ENCODE measurements around the gene ANKRD60.

Gene ANKRD60

DNA sequence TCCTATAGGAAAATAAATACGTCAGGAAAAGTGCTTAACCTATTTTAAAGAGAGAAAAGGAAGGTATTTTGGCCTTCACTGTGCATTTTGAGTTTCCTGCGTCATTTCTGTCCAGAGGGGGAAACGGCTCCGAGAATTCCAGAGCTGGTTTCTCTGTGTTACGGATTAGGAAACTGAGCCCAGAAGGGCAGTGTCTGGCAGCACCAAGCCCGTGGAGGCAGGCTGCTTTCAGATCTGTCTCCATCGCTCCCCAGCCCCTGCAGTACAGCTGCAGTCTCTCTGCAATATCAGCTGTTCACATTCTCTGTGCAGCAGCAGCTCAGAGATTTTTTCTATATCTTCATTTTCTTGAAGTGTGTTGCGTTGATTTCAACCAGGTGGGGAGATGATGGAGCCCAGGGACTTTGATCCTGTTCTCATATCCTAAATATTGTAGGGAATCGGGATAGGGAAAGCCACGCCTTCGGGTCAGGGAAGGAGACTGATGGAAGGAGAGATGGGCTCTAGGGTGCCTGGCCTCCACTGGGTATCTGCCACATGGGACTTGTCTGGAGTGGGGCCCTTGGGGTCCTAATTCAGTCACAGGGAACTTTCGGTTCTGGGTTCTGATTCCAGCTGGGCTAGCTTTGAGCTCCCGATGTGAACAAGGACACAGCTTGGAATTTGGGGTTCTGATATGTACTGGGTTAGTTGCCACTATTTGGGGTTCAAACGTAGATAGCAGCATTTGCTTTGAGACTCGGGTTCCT, 2.8 kb downstream of the ANKRD60 start:
- in situ Hi-C loops (cut with MboI; ENCODE audit: low sequenced_read_pairs): loop anchor here (25.0 kb wide), 1 partner anchor 637 kb away; the partner anchor contains the start of genes GNAS and GNAS-AS1

DNA sequence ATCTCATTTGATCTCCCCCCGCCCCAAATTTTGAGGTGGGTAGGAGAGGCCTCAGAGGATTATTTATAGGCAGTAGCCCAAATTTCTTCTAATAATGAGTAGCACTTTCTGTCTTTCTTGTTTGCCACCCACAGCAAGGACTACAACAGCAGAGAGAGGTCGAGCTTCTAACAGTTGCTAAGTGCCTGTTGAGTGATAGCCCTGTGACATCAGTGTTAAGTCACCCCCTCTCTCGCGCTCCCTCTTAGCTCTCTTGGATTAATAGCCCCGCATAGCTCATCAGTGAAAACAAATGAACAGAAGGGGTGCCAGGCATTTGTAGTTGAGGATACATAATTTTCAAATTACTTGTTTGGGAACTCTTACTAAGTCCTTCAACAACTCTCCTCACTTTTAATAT, 3.5 kb downstream of the ANKRD60 start:
- in situ Hi-C loops (cut with MboI; ENCODE audit: low sequenced_read_pairs): loop anchor here (25.0 kb wide), 3 partner anchors 637 to 1237 kb away; partner anchors contain the start of genes GNAS, GNAS-AS1 and RBM38

DNA sequence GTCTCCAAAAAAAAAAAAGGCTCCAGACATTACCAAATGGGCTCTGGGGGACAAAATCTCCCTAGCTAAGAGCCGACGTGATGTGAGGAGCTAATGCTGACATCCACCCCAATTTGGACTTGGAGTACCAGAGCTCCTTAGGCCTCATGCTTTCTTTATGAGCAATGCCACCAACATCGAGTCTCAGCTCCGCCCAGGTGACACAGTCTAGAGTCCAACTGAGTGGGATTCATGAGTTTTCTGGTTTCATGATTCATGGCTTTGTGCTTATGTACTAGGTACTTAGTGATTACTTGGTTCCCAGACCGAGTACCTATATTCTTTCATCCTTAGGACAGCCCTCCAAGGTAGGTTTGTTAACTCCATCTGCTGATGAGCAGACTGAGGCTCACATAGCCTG, 4.4 kb downstream of the ANKRD60 start:
- in situ Hi-C loops (cut with MboI; ENCODE audit: low sequenced_read_pairs): loop anchor here (25.0 kb wide), 2 partner anchors 837 to 1238 kb away; partner anchors contain the start of gene RBM38

DNA sequence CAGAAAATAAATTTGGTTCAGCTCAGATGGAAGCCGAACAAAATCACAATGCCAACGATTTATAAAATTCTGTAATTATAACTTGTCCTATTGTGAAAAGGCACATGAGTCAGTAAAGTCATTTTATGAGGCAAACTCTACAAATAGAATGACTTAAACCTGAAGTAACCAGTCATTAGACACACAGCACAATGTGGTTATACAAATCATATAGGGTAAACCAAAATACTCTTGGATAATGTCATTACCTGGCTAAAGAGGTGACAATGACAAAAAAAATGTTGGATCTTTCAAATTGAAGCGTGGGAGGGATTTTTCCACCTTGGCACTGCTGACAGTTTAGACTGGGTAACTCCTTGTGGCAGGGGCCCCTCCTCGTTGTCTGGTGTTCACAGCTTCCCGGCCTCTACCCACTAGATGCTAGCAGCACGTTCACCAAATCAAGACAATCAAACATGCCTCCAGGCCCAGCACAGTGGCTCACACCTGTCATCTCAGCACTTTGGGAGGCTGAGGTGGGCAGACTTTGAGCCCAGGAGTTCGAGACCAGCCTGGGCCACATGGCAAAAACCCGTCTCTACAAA, 5.0 kb downstream of the ANKRD60 start:
- in situ Hi-C loops (cut with MboI; ENCODE audit: low sequenced_read_pairs): loop anchor here (25.0 kb wide), 2 partner anchors 836 to 1239 kb away; partner anchors contain the start of gene RBM38

DNA sequence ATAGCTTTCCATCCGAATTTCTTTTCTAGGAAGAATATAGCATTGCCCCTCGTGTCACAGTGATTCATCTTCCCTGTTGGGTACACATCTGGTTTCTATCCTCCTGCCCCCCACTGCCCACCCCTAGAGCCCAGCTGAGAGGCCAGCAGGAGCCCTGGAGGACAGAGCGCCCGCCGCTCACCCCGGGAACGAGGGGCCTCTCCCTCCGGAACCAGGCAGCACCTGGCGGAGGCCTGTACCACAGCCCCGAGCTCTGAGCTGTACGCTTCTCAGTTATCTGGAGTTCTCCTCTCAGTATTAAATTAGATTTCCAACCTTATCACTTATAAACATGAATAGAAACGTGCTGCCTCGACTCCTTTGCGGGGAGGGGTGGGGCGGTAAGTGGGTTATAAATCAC, 6.0 kb downstream of the ANKRD60 start:
- in situ Hi-C loops (cut with MboI; ENCODE audit: low sequenced_read_pairs): loop anchor here (25.0 kb wide), 2 partner anchors 835 to 1240 kb away; partner anchors contain the start of gene RBM38

DNA sequence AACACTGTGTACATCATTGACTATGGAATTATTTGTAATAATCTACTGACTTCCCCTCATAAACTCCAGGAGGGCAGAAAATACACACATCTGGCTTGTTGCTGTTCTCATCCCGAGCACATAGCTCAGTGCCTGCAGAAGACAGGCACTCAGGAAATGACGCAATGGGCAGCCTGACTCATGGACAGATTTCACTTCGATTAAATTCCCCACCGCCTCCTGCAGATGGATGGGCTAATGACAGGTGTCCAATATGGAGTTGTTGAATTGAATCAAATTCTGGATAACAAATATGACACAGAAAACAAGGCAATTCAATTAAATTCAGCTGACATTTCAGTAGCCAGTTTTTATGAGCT, 9.1 kb downstream of the ANKRD60 start:
- in situ Hi-C loops (cut with MboI; ENCODE audit: low sequenced_read_pairs): loop anchor here (25.0 kb wide), 2 partner anchors 832 to 1243 kb away; partner anchors contain the start of gene RBM38

DNA sequence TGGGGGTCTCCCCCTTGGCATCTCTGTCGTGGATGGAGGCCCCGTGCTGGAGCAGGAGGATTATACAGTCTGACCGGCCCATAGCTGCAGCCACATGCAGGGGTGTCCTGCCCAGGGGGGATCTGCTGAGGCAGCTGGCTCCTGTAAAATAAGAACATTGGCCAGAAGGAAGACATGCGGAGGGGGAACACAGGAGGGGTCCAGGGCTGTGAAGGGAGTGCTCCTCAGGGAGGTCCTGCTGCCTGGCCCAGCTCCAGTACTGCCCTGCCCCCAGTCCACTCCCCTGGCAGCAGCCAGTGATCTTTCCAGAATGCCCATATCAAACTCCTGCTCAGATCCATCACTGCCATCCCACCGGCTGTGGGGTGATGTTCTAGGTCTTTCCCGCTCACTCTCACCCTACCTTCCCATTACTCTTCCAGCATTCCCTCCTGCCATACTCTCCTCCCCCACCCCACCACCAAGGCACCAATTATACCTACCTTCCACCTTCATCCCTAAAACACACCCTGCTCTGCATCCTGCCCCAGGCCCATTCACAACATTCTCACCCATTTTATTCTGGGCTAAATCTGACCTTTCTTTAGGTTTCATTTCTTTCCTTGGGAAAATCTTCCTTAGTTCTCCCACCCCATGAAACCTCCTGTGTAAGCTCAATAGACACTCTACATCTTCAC, 9.7 kb downstream of the ANKRD60 start:
- in situ Hi-C loops (cut with MboI; ENCODE audit: low sequenced_read_pairs): loop anchor here (25.0 kb wide), 2 partner anchors 832 to 1243 kb away; partner anchors contain the start of gene RBM38

DNA sequence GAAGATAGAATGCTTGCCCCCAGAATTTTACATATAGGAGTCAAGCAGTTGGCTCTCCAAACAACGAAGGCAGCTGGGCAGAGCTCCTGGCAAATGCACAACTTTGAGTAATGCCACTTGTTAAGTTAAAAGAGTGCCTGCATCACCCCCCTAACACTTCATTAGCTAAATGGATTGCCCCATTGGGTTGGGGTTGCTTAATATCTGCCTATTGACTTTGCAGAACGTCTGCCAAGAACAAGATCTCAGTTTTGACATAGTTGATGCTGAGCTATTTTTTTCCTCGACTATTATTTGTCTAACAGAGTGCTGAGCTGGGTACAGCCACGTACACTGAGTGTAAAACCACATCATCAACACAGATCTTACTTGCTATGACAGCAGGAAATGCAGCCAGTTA, 12.1 kb downstream of the ANKRD60 start:
- in situ Hi-C loops (cut with MboI; ENCODE audit: low sequenced_read_pairs): loop anchor here (25.0 kb wide), 2 partner anchors 829 to 1246 kb away; partner anchors contain the start of gene RBM38

DNA sequence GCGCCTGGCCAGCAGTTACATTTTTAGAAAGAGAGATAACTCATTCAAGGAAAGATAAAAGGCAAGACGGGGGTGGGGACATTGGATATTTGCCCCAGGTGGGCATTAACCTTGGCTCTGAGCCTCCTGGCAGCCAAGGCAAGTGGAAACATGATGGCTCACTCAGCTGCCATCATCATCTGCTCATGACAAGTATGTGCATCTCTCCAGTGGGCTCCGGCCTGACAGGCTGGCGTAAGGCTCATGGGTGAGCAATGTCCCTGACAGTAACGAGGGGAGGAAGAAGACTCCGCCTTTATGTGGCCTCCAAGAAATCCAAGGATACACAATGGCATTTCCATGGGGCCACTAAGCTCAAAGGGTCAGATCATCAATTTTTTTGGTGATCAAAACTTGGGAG, 13.3 kb downstream of the ANKRD60 start:
- in situ Hi-C loops (cut with MboI; ENCODE audit: low sequenced_read_pairs): loop anchor here (25.0 kb wide), 2 partner anchors 828 to 1247 kb away; partner anchors contain the start of gene RBM38

DNA sequence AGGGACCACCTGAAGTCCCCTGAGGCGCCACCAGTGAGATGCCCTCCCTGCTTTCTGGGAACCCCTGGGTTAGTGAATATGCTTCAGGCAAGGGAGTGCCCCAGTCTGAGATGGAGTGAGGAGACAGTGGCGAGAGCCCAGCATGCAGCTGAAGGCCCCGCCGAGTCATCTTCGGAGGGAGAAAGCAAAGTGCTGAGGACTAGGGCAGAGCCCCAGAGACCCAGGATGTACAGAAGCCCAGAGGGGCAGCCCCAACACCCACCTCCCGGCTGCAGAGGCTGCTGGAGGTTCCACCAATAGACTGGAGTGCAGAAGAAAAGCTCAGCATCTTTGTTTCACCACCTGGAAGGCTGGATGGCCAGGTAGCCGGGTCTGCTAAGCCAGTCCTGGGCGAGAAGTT, 14.1 kb downstream of the ANKRD60 start:
- in situ Hi-C loops (cut with MboI; ENCODE audit: low sequenced_read_pairs): loop anchor here (25.0 kb wide), 2 partner anchors 827 to 1248 kb away; partner anchors contain the start of gene RBM38

DNA sequence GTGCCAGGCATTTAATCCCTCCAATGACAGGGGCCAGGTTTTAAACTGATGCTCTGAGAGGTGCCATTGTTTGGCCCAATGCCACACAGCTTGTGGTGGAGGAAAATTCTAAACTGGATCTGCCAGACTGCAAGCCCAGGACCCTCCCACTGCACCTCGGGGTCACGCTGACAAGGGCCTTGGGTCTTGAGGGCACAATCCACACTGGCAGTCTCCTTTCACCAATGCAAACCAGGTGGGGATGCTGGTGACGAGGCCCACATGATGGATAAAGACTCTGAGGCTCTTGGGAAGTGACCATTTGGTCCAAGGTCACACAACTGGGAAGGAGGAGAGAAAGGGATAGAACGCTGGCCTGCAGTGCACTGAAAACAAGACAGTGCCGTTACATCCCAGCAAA, 14.7 kb downstream of the ANKRD60 start:
- in situ Hi-C loops (cut with MboI; ENCODE audit: low sequenced_read_pairs): loop anchor here (25.0 kb wide), 2 partner anchors 826 to 1249 kb away; partner anchors contain the start of gene RBM38

DNA sequence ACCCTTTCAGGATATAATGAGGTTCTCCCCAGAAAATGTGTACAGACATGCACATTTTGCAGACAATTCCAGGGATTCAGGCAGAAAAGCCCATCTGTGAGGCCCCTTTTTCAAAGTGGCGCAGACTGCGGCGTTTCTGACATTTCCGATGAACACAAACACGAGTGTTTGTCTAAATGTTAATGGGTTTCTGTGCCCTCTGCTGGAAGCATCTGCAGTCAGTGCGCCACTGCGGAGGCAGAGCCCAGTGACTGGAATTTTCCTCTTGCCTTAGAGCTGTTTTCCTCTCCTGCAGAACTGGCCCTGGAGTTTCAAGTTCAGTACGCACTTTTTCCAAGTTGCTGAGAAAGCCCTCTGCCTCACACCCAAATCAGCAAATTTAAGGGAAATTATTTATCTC, 15.3 kb downstream of the ANKRD60 start:
- in situ Hi-C loops (cut with MboI; ENCODE audit: low sequenced_read_pairs): loop anchor here (25.0 kb wide), 2 partner anchors 826 to 1249 kb away; partner anchors contain the start of gene RBM38

DNA sequence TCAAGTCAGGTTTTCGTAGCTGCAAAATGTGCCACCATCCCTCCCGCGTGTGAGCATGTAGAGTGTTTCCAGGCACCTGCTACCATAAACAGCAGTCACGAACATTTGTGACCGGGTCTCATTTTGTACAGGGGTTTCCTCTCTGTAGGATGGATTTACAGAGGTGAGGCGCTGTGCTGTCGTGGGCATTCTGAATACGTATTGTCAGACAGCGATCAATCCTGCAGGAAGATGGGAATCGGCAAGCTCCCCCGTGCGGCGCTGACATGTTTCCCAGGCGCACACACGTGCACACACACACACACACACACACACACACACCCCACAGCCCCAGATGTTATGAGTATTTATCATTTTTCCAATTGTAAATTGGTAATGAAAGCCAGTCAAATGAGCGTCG, 15.8 kb downstream of the ANKRD60 start:
- in situ Hi-C loops (cut with MboI; ENCODE audit: low sequenced_read_pairs): loop anchor here (25.0 kb wide), 2 partner anchors 825 to 1250 kb away; partner anchors contain the start of gene RBM38

DNA sequence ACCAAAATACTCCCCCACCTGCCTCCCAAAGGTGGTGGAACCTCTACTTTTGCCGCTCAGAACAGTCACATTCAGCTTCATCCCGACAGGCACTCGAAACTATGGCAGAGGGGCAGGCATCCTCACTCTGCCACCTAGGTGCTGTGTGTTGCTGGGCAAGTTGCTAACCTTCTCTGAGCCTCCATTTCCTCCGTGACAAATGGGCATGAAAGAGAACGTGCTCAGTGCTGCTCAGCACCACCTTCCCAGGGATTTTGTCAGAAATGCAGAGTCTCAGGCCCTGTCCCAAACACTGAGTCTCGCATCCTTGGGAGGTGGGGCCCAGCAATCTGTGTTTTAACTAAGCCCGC, 18.1 kb downstream of the ANKRD60 start:
- in situ Hi-C loops (cut with MboI; ENCODE audit: low sequenced_read_pairs): loop anchor here (25.0 kb wide), 2 partner anchors 823 to 1252 kb away; partner anchors contain the start of gene RBM38

DNA sequence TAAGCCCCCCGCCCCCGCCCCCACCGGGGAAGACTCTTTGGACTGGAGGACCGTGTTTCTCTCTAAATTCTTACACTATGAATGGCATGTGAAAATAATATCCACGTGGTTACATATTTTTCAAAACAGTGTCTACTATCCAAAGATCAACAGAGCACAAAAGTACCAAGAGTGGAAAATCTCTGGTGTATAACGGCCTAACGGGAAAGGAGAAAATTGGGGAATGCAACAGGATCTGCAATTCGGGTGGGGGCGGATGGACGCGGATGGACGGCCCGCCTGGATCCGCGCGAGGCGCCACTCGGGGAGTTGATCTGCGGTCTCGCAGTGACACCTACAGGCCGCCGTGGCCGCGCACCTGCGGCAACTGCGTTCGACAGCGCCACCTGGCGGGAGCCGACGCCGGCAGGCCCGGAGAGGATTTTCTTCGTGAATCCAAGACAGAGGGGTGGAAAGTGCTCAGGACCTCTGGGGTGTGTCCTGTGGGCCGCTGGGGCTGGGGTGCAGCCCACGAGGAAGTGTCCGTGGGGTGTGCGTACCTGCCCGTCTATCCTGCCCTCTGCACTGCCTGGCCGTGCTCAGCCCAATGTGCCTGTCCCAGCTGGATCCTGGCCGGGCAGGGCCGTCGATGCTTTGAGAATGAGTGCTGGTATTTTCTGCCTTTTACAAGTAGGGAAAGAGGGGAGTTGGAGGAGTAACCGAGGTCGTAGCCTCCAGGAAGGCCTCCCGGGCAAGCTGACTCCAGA, 18.6 kb downstream of the ANKRD60 start:
- in situ Hi-C loops (cut with MboI; ENCODE audit: low sequenced_read_pairs): loop anchor here (25.0 kb wide), 2 partner anchors 823 to 1252 kb away; partner anchors contain the start of gene RBM38

DNA sequence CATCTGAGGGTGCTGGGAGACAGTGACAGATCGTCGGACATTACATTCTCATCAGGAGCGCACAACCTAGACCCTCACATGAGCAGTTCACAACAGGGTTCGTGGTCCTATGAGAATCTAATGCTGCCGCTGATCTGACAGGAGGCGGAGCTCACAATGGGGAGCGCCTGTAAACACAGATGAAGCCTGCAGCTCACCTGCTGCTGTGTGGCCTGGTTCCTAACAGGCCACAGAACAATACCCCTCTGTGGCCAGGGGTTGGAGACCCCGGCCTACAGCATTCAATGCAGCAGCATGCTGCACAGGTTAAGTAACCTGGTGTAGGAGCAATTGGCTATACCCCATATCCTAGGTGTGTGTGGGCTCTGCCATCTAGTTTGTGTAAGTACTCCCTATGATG, 19.5 kb downstream of the ANKRD60 start:
- in situ Hi-C loops (cut with MboI; ENCODE audit: low sequenced_read_pairs): loop anchor here (25.0 kb wide), 2 partner anchors 822 to 1253 kb away; partner anchors contain the start of gene RBM38

DNA sequence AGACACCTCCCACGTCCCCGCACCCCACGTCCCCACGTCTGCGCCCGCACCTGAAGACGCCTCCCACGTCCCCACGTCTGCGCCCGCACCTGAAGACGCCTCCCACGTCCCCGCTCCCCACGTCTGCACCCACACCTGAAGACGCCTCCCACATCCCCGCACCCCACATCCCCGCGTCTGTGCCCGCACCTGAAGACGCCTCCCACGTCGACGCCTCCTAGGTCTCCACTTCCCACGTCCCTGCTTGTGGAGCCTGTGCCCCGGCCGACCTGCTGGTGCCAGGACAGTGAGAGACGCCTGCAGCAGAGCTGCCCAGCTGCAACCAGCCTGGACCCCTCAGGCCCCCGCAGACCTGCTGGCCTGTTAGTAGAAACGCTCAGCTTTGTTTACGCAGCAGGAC, 22.6 kb downstream of the ANKRD60 start:
- in situ Hi-C loops (cut with MboI; ENCODE audit: low sequenced_read_pairs): loop anchor here (25.0 kb wide), 2 partner anchors 819 to 1256 kb away; partner anchors contain the start of gene RBM38

DNA sequence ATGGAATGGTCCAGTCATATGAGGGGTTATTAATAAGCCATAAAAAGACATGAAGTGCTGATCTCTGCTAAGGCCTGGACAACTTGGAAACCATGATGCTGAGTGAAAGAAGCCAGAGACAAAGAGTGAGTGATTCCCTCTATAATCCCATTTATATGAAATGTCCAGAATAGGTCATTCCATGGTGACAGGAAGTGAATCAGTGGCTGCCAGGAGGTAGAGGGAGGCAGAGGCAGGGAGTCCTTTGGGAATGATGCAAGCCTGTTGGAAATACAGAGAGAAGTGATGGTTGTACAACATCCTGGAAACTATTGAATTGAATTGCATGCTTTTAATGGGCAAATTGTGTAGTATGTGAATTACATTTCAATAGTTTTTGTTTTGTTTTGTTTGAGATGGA, 26.4 kb downstream of the ANKRD60 start:
- in situ Hi-C loops (cut with MboI; ENCODE audit: low sequenced_read_pairs): loop anchor here (25.0 kb wide), 2 partner anchors 815 to 1260 kb away; partner anchors contain the start of gene RBM38

DNA sequence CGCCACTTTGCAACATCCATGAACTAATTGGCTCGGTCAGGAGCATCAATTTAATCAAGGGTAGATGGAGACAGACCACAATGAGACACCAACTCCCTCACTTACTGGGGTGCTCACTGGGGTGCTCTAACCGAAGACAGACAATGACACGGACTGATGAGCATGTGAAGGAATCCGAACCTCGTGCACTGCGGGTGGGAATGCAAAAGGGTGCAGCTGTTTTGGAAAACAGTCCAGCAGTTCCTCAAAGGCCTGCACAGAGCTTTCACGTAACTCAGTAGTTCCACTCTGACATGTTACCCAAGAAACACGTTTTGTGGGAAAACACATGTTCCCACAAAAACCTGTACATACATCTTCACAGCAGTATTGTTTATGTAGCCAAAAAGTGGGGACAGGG, 26.8 kb downstream of the ANKRD60 start:
- in situ Hi-C loops (cut with MboI; ENCODE audit: low sequenced_read_pairs): loop anchor here (25.0 kb wide), 2 partner anchors 814 to 1261 kb away; partner anchors contain the start of gene RBM38

DNA sequence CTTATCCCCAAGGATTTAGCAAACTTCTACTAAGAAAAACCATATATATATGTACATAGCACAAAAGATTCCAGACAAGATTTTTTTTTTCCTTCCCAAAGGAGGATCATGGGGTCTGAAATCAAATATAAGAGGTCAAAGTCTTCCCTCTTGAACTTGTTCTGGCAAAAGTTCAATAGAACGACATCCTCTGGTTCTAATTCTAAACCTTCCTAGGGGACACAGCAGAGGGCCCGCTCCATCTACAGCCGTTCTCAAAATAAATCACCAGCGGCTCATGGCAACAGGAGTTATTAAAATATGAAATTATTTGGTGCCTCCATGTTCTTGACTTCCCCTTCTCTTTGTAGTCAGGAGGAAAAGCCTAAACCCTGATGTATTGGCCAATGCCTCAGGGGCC, 29.0 kb downstream of the ANKRD60 start:
- in situ Hi-C loops (cut with MboI; ENCODE audit: low sequenced_read_pairs): loop anchor here (25.0 kb wide), 1 partner anchor 587 kb away; the partner anchor contains the start of gene ZBP1
